Pancreas (tissue), 10 donors: ENCODE data around the gene RPF1. TPM values are rescaled to one million over a fixed set of nuclear protein-coding genes. Genes with fewer than 3 reads are reported as not detected.

Experiments
- ATAC-seq, 4 donors: fragments of 200-7000 bp; cut with Tn5 transposase; one replicate each; pipeline versions ENCODE4 v1.8.0 to v1.9.1; 2020; ENCODE audit warnings: mild to moderate bottlenecking in 4 of 4, moderate library complexity in 4 of 4
- DNase-seq, 6 donors: peaks; one replicate each; pipeline ENCODE4 v3.0.0-alpha.2; 2020
- FAIRE-seq: peaks from 2 replicates; lab custom pipeline; 2012; peaks lifted over from hg19 to GRCh38; lab: Jason Lieb, UNC
- H3K27ac ChIP-seq, 4 donors: fragments of 200-600 bp; sonication (generic); 1 replicate in 3 of 4; 2 replicates in 1 of 4; pipeline versions ENCODE4 v1.5.0 to v1.8.0; 2020
- H3K27me3 ChIP-seq, 4 donors: fragments of 200-600 bp; one replicate each; pipeline ENCODE4 v1.8.0; 2021
- H3K36me3 ChIP-seq, 3 donors: fragments of 200-600 bp; sonication (generic) in 1 of 3; one replicate each; pipeline versions ENCODE4 v1.5.0 to v1.8.0; 2020 to 2021
- H3K4me1 ChIP-seq, 3 donors: fragments of 200-600 bp; one replicate each; pipeline ENCODE4 v1.8.0; 2021
- H3K4me3 ChIP-seq, 4 donors: fragments of 200-600 bp; sonication (generic) in 2 of 4; one replicate each; pipeline versions ENCODE4 v1.5.0 to v1.8.0; 2020 to 2021
- H3K9me3 ChIP-seq, 4 donors: fragments of 200-600 bp; one replicate each; pipeline ENCODE4 v1.8.0; 2021
- CTCF ChIP-seq, 4 donors: fragments of 200-600 bp; sonication (generic) in 3 of 4; IDR thresholded peaks; one replicate each; pipeline versions ENCODE4 v1.5.0 to v1.8.0; 2021; ENCODE audit warnings: antibody characterized with exemption in 4 of 4
- WGBS, 2 donors: extraction: QIAGEN DNeasy Blood & Tissue Kit; methylation state at CpG; one replicate each; pipeline ENCODE4 v1.1.7; 2013; 5-methylcytosine and 5-hydroxymethylcytosine counted together
- intact Hi-C, 3 donors: fragments of 100-400 bp; cut with DNase I; formaldehyde crosslinking; loops; one replicate each; pipeline versions ENCODE4 v1.11.1 to v1.14.2; 2022
- polyA plus RNA-seq, 2 donors: library from polyadenylated mRNA; stranded (reverse); fragments of 200-250 nt; gene quantifications; one replicate each; pipeline ENCODE4 v1.2.3, GENCODE V29; 2013
- total RNA-seq, 6 donors: library from RNA; stranded (reverse); fragmentation: NEBNext Ultra II Directional in 4 of 6; extraction: Animal tissue kit (Norgen Biotek cat#: 25700) in 4 of 6; gene quantifications; one replicate each; pipeline versions ENCODE4 v1.2.1 to v1.2.4, GENCODE V29; 2021 to 2023
- donor health status: healthy with polysubstance abuse.
- donor health status: DM: no; HTN: no; CAD: no; lungs with moderate emphysema.
- donor health status: DM: no; HTN: no; CAD: no.
- donor health status: control.
- donor health status: control.
- donor health status: Bipolar disorder and iron deficiency.
- donor health status: DM: yes; HTN: yes; CAD: no.
- donor health status: DM: no; HTN: no; CAD: no.
- donor health status: DM: no; HTN: no; CAD: no.
- donor health status: DM: yes; HTN: yes; CAD: no.

The RPF1 gene
- total RNA-seq (10 to 100 TPM in 4 of 6 donors, 1 to 10 TPM in 2; 7.2 to 14.1 (median 10.9) TPM), polyA plus RNA-seq (10 to 100 TPM; 10.1 to 23.3 TPM)

- FAIRE-seq (no peak), DNase-seq (peak; percentile 38 to 76 (median 69)), ATAC-seq (peak; percentile 95 to 98 (median 96))
- TF ChIP-seq CTCF (IDR thresholded peaks at IDR 0.05), result no peak
- WGBS, 2 donors, result 3 to 4% methylated on average over 47 to 51 of the region's 51 CpGs
- peaks cover 0 to 18% (median 0%) of the 10 kb centered on the region in 4 donors for H3K27me3 ChIP-seq
- peaks cover 0 to 23% (median 22%) of the 10 kb centered on the region in 3 donors for H3K4me1 ChIP-seq
- intact Hi-C loops, result no loop called here
- peak within 1 kb of the TSS; percentile 72 to 84 (median 80) for H3K27ac ChIP-seq
- H3K4me3 ChIP-seq, result peak within 1 kb of the TSS; percentile 53 to 78 (median 64)
- no peaks in the 10 kb centered on the region for H3K9me3 ChIP-seq
- H3K36me3 ChIP-seq, result peaks cover 0 to 9% (median 0%) of the 10 kb centered on the region in 3 donors
Observed at GRCh38 chr1:84478876-84479868, at the start of gene RPF1. TSS of gene RPF1 (plus strand) at chr1:84479266. CDS start at chr1:84479282, 16 bp downstream.

DNA sequence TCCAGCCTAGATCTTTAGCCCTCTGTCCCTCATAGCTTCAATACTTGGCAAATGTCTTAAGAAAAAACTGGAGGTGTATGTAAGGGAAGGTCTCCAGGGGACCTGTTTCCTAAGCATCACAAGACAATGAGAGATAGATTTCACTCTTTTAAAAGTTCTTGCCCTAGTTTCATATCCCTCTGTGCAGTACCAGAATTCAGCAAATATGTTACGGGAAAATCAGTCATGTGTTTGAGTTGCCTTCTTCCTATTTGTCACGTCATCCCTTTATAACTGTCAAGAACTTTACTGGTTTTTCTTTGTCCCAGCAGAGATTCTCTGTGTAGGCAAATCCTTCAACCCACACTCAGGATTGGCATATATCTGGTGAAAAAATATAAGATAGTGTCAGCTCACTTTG is 48.5 kb upstream of the RPF1 start:
- no peaks in the 10 kb centered on the region for H3K27me3 ChIP-seq
- H3K4me1 ChIP-seq, result peaks cover 0 to 1% (median under 1%) of the 10 kb centered on the region in 3 donors
- intact Hi-C loops, result loop anchor here in 2 of 3 donors (5.0 kb wide), 2 partner anchors 278 to 293 kb away; no protein-coding TSS in a partner anchor
- no peak for DNase-seq
- H3K9me3 ChIP-seq, result no peaks in the 10 kb centered on the region
- ATAC-seq, result peak in 1 of 4 donors; percentile 10
- no peak for TF ChIP-seq CTCF (IDR thresholded peaks at IDR 0.05)
- no peak for FAIRE-seq
- no peaks in the 10 kb centered on the region for H3K36me3 ChIP-seq
- 63 to 97% methylated on average over 2 of the region's 2 CpGs for WGBS, 2 donors
- no peak overlapping the region for H3K27ac ChIP-seq
- H3K4me3 ChIP-seq, result no peak overlapping the region

DNA sequence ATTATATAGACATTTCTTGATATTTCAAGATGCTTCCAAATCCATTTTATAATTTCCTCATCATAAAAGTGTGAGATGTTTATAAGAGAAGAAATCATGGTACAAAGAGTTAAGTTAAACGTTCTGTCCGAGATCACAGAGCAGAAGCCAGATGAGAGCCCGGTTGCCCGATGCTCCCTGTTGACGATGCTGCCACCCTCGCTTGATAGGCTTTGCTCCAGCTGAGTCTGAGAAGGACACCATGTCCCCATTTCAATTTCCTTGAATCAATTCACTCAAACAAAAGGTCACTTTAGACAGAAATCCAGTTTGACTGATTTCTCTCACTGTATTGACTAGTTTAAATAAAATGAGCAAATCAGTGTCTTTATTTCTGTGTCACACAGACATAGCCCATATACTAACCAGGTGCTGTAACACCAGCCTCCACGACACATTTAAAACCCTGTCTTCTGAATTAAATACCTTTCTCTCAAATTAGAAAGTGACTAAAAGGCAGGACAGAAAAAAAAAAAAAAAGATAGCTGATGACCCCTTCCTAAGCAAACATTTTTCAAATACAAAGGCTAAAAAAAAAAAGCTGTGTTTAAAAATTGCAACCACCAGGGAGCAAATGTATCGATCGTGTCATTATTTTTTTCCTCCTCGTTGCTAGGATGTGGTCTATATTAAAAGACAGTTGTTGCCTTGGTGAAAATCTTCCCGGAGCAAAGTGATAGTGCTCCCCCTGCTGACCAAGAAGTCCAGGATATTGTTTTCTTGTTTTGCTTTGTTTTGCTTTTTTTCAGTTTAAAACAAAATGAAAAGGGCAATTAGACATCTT is 45.6 kb upstream of the RPF1 start:
- ATAC-seq, result peak; percentile 83 to 96 (median 94)
- DNase-seq, result peak in 3 of 6 donors; percentile 42 to 60 (median 42)
- Histone ChIP-seq H3K27ac (peak overlapping the region in 2 of 4 donors; percentile 29 to 62), H3K36me3 (no peaks in the 10 kb centered on the region), H3K4me3 (peak overlapping the region in 1 of 4 donors; percentile 22), H3K9me3 (no peaks in the 10 kb centered on the region), H3K4me1 (no peaks in the 10 kb centered on the region), H3K27me3 (no peaks in the 10 kb centered on the region)
- peak; percentile 25 to 71 (median 48) for TF ChIP-seq CTCF (IDR thresholded peaks at IDR 0.05)
- WGBS, 2 donors, result 3% methylated on average over 11 of the region's 11 CpGs
- FAIRE-seq, result peak; percentile 94
- intact Hi-C loops, result loop anchor here in 2 of 3 donors (5.0 kb wide), 2 partner anchors 281 to 296 kb away; no protein-coding TSS in a partner anchor

DNA sequence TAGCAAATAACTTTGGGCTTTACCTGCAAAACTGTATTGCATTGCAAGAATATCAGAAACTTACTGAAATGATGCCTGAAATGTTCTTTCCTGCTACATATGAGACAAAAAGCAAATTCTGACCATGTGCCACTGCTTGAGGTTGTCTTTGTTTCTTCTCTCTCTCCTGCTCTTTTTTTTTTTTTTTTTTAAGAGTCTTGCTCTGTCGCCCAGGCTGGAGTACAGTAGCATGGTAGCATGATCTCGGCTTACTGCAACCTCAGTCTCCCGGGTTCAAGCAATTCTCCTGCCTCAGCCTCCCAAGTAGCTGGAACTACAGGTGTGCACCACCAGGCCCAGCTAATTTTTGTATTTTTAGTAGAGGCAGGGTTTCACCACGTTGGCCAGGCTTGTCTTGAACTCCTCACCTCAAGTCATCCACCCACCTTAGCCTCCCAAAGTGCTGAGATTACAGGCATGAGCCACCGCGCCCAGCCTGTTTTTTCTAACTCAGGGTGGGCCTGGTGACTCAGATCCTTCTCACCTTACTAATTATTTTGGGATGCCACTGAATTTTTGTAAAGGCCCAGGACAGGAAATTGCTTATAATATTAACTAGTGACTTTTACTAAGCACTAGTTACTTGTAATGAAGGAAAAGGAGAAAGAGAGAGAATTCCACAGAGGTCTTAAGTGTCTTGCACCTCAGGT is 44.8 kb upstream of the RPF1 start:
- H3K4me1 ChIP-seq, result no peaks in the 10 kb centered on the region
- FAIRE-seq (no peak), DNase-seq (no peak), ATAC-seq (no peak)
- no peak overlapping the region for H3K27ac ChIP-seq
- no peaks in the 10 kb centered on the region for H3K27me3 ChIP-seq
- WGBS, 2 donors, result 65 to 66% methylated on average over 6 of the region's 6 CpGs
- TF ChIP-seq CTCF (IDR thresholded peaks at IDR 0.05), result no peak
- no peak overlapping the region for H3K4me3 ChIP-seq
- H3K36me3 ChIP-seq, result no peaks in the 10 kb centered on the region
- intact Hi-C loops, result loop anchor here in 2 of 3 donors (5.0 kb wide), 2 partner anchors 282 to 297 kb away; no protein-coding TSS in a partner anchor
- no peaks in the 10 kb centered on the region for H3K9me3 ChIP-seq
